ENCODE results near the gene GALNT10. TPM values are rescaled to one million over a fixed set of nuclear protein-coding genes. Genes with fewer than 3 reads are reported as not detected.

Gene GALNT10
- total and polyA plus RNA-seq, 2 of the 8 experiments (the other 6 are each of a cell fraction or from before 2014, with no cell fraction given): 4.6 to 15.5 TPM

GRCh38 chr5:154278186-154278585 is 87.7 kb downstream of the GALNT10 start:
- no peaks in the 10 kb centered on the region for H3K4me1 ChIP-seq (replicated peaks in 1 of 4; ENCODE audit: control insufficient read depth in 3 of 4, insufficient read depth in 4 of 4, low read length in 3 of 4)
- H4K20me1 ChIP-seq (replicated peaks in 1 of 2; ENCODE audit: control insufficient read depth in 1 of 2, insufficient read depth in 2 of 2, low read length in 2 of 2): no peaks in the 10 kb centered on the region
- H4K91ac ChIP-seq (replicated peaks; ENCODE audit: insufficient read length, low read length): no peak overlapping the region
- no peak overlapping the region for H2BK120ac ChIP-seq (replicated peaks; ENCODE audit: low read depth, low read length)
- H3K9ac ChIP-seq (replicated peaks in 1 of 4; ENCODE audit: extremely low read depth in 1 of 4, low read depth in 3 of 4, low read length in 3 of 4): no peak overlapping the region
- no peaks in the 10 kb centered on the region for H3K9me3 ChIP-seq (ENCODE audit: insufficient read depth in 2 of 2, low read depth in 1 of 2, low read length in 1 of 2)
- no peak overlapping the region for H2BK5ac ChIP-seq (ENCODE audit: low read depth, low read length)
- no peak overlapping the region for H3K27ac ChIP-seq (ENCODE audit: low read depth, low read length)
- ChIA-PET POLR2A (ENCODE audit: partially characterized antibody) (no interaction called here), CTCF (ENCODE audit: partially characterized antibody) (interaction anchor here (0.6 kb wide), 1 partner anchor 1121 kb away, joined by 4 read pairs; no protein-coding TSS in a partner anchor)
- TF ChIP-seq CBX8 (IDR thresholded peaks at IDR 0.05; ENCODE audit: borderline replicate concordance, low read depth, low read length) (no peak), NRF1 (IDR thresholded peaks at IDR 0.05; ENCODE audit: low read depth, low read length) (no peak), CEBPB (IDR thresholded peaks at IDR 0.05; ENCODE audit: low read depth, low read length) (no peak), TEAD4 (IDR thresholded peaks at IDR 0.05; ENCODE audit: low read depth, low read length) (no peak), GABPA (IDR thresholded peaks at IDR 0.05; ENCODE audit: borderline replicate concordance, insufficient read depth, low read length) (no peak), NANOG (IDR thresholded peaks at IDR 0.05; ENCODE audit: insufficient read depth, low read depth, low read length, poor library complexity, severe bottlenecking) (no peak), TBP (IDR thresholded peaks at IDR 0.05; ENCODE audit: low read depth, low read length) (no peak), MAX (IDR thresholded peaks at IDR 0.05) (no peak), CREB1 (IDR thresholded peaks at IDR 0.05) (no peak), SP4 (IDR thresholded peaks at IDR 0.05; ENCODE audit: low read length) (no peak), USF2 (IDR thresholded peaks at IDR 0.05; ENCODE audit: low read length) (no peak), PHF8 (conservative IDR thresholded peaks at IDR 0.05; ENCODE audit: low read depth, low read length) (no peak), JUN (IDR thresholded peaks at IDR 0.05; ENCODE audit: low read depth, low read length) (no peak), POLR2A (IDR thresholded peaks at IDR 0.05; ENCODE audit: control extremely low read depth in 1 of 2, low read depth in 2 of 2, low read length in 2 of 2) (no peak), SIN3A (conservative IDR thresholded peaks at IDR 0.05 in 1 of 2, IDR thresholded peaks at IDR 0.05 in 1 of 2; ENCODE audit: low read depth in 1 of 2, low read length in 2 of 2) (no peak)
- FAIRE-seq: no peak
- no peaks in the 10 kb centered on the region for H3K23me2 ChIP-seq (ENCODE audit: low read depth, low read length)
- no peaks in the 10 kb centered on the region for H3K27me3 ChIP-seq (replicated peaks in 1 of 4; ENCODE audit: control insufficient read depth in 3 of 4, extremely low read depth in 1 of 4, insufficient read depth in 3 of 4, low read length in 3 of 4)
- no peak overlapping the region for H3K23ac ChIP-seq (ENCODE audit: insufficient read length)
- no peak overlapping the region for H4K8ac ChIP-seq (ENCODE audit: extremely low read depth, insufficient read depth, low read length)
- no peak overlapping the region for H2AK5ac ChIP-seq (ENCODE audit: low read depth, low read length)
- H2AFZ ChIP-seq (ENCODE audit: low read length): no peak overlapping the region
- H3K36me3 ChIP-seq (ENCODE audit: control insufficient read depth in 2 of 4, insufficient read depth in 4 of 4, low read length in 3 of 4): no peaks in the 10 kb centered on the region
- no peak overlapping the region for H2BK12ac ChIP-seq (ENCODE audit: low read depth, low read length)
- H3K79me2 ChIP-seq (ENCODE audit: control insufficient read depth in 1 of 2, insufficient read depth in 2 of 2, low read length in 2 of 2): no peaks in the 10 kb centered on the region
- no peak overlapping the region for H3K4me3 ChIP-seq (ENCODE audit: extremely low read depth in 1 of 4, insufficient read depth in 2 of 4, low read depth in 3 of 4, low read length in 4 of 4)
- H2BK20ac ChIP-seq (ENCODE audit: low read length): no peak overlapping the region
- H3K14ac ChIP-seq (ENCODE audit: insufficient read length): no peak overlapping the region
- H3K56ac ChIP-seq (replicated peaks; ENCODE audit: insufficient read length, low read depth, low read length): no peak overlapping the region
- H4K5ac ChIP-seq (ENCODE audit: insufficient read length, low read depth, low read length): no peak overlapping the region
- H2BK15ac ChIP-seq (ENCODE audit: low read length): no peak overlapping the region
- no peak overlapping the region for H3K4me2 ChIP-seq (ENCODE audit: insufficient read depth in 1 of 2, low read depth in 2 of 2, low read length in 2 of 2)
- H3K79me1 ChIP-seq (ENCODE audit: low read depth, low read length): no peaks in the 10 kb centered on the region
- DNase-seq (ENCODE audit: low read depth in 1 of 2, low spot score in 2 of 2): no peak
- H3K18ac ChIP-seq (ENCODE audit: extremely low read depth, low read length): no peak overlapping the region
- no peak overlapping the region for H3K4ac ChIP-seq (replicated peaks; ENCODE audit: insufficient read length, low read depth, low read length)
